A673 (cell line): ENCODE measurements around the gene TSHB.

Experiments used
- EZH2 ChIP-seq: fragments of 200-600 bp; sonication (generic); IDR thresholded peaks from 2 replicates; pipeline ENCODE4 v1.6.1; 2017; ENCODE audit warnings: borderline replicate concordance, low read depth, mild to moderate bottlenecking, mixed read lengths, antibody characterized with exemption, low read length; ENCODE audit not compliant: poor library complexity, severe bottlenecking
- TF ChIP-seq, protein P1 (sequence below): fragments of 300-800, 200-600 bp; sonication (generic); conservative IDR thresholded peaks from 2 replicates; pipeline ENCODE4 v1.5.1; 2017; ENCODE audit warnings: low read depth, mild to moderate bottlenecking, antibody characterized with exemption, low read length, moderate library complexity, mixed read lengths

DNA sequence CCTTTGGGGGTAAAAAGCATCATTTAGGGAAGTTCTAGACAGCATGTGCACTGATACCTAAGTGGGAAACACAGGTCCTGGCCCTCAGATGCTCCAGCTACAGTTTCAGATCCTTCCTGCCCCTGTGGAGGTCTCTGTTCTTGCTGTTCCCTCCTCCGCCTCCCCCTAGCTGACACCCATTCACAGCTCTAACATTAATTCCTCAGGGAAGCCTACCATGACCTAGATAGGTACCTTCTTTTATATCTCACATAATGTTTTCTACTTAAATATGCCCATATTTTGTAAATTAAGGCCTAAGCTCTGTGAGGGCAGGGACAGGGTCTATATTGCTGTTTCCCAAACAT is 48.3 kb downstream of the TSHB start:
- TF ChIP-seq, protein P1, sequence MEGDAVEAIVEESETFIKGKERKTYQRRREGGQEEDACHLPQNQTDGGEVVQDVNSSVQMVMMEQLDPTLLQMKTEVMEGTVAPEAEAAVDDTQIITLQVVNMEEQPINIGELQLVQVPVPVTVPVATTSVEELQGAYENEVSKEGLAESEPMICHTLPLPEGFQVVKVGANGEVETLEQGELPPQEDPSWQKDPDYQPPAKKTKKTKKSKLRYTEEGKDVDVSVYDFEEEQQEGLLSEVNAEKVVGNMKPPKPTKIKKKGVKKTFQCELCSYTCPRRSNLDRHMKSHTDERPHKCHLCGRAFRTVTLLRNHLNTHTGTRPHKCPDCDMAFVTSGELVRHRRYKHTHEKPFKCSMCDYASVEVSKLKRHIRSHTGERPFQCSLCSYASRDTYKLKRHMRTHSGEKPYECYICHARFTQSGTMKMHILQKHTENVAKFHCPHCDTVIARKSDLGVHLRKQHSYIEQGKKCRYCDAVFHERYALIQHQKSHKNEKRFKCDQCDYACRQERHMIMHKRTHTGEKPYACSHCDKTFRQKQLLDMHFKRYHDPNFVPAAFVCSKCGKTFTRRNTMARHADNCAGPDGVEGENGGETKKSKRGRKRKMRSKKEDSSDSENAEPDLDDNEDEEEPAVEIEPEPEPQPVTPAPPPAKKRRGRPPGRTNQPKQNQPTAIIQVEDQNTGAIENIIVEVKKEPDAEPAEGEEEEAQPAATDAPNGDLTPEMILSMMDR: no peak
- no peak for TF ChIP-seq EZH2
